Esophagus (tissue), 2 donors: Measurements from ENCODE around the gene GRPEL2. TPM values are rescaled to one million over a fixed set of nuclear protein-coding genes. Genes with fewer than 3 reads are reported as not detected.

Experiments
- H3K27ac ChIP-seq, 2 donors: one replicate each; pipeline ENCODE4 v1.5.1; 2013; ENCODE audit warnings: low read depth in 2 of 2, mild to moderate bottlenecking in 2 of 2, inconsistent platforms in 1 of 2, low read length in 1 of 2, moderate library complexity in 1 of 2
- H3K27me3 ChIP-seq, 2 donors: one replicate each; pipeline ENCODE4 v1.6.1; 2013; ENCODE audit warnings: low read length in 2 of 2, control low read depth in 1 of 2, mild to moderate bottlenecking in 1 of 2; ENCODE audit not compliant: insufficient read depth in 2 of 2, control insufficient read depth in 1 of 2
- H3K36me3 ChIP-seq, 2 donors: one replicate each; pipeline ENCODE4 v1.6.1; 2013; ENCODE audit warnings: low read length in 1 of 2; ENCODE audit not compliant: control insufficient read depth in 2 of 2, insufficient read depth in 2 of 2
- H3K4me1 ChIP-seq, 2 donors: one replicate each; pipeline ENCODE4 v1.6.1; 2013; ENCODE audit warnings: low read length in 1 of 2; ENCODE audit not compliant: control insufficient read depth in 2 of 2, insufficient read depth in 2 of 2
- H3K4me3 ChIP-seq, 2 donors: one replicate each; pipeline ENCODE4 v1.5.1; 2013; ENCODE audit warnings: low read length in 2 of 2, mild to moderate bottlenecking in 2 of 2, low read depth in 1 of 2, moderate library complexity in 1 of 2
- H3K9me3 ChIP-seq, 2 donors: one replicate each; pipeline ENCODE4 v1.6.1; 2013; ENCODE audit warnings: mild to moderate bottlenecking in 2 of 2, low read depth in 1 of 2, low read length in 1 of 2, moderate library complexity in 1 of 2; ENCODE audit not compliant: control insufficient read depth in 2 of 2, insufficient read depth in 1 of 2
- WGBS, 2 donors: extraction: QIAGEN DNeasy Blood & Tissue Kit; methylation state at CpG; one replicate each; pipeline ENCODE4 v1.1.7; 2013; 5-methylcytosine and 5-hydroxymethylcytosine counted together
- polyA plus RNA-seq, 2 donors: library from polyadenylated mRNA; stranded (reverse); fragments of 200-250 nt; gene quantifications; one replicate each; pipeline ENCODE4 v1.2.3, GENCODE V29; 2013
- donor health status: healthy with polysubstance abuse.
- donor health status: Bipolar disorder and iron deficiency.

Gene GRPEL2, protein sequence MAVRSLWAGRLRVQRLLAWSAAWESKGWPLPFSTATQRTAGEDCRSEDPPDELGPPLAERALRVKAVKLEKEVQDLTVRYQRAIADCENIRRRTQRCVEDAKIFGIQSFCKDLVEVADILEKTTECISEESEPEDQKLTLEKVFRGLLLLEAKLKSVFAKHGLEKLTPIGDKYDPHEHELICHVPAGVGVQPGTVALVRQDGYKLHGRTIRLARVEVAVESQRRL
- polyA plus RNA-seq: 10 to 100 TPM; 18.5 to 78.7 TPM

DNA sequence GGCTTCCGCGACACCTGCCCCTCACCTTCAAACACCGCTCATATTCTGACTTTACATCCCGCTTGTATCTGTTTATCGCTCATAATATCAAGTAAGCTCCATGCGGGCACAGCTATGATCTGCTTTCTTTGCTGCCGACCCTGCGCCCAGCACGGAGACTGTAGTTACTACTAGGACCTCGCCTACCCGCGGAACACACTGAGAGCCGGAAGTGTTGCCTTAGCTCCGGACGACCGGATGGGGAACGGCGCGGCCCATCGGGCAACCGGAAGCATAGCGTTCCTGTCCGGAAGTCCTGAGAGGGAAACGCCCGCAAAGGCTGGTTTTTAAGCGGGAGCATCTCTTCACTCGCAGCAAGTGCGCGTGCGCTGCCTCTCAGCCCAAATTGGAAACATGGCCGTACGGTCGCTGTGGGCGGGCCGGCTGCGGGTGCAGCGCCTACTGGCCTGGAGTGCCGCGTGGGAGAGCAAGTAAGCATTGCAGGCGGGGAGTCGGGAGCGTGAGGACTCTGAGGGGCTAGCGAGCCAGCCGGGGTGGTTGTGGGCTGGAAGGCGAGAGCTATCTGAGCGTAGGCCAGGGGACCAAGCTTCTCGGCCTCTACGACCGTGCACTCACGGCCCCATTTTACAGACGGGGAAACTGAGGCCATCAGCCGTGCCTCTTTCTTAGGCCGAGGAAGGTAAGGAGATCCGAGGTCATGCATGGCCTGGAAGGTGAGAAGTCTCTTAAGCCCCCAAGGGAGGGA, at the start of gene GRPEL2:
TSS of gene GRPEL2 (plus strand) at position 353 of the 745 bp plus-strand sequence. CDS start at position 394, 41 bp downstream.
- H3K4me3 ChIP-seq: peak within 1 kb of the TSS; percentile 77 to 91
- no peaks in the 10 kb centered on the region for H3K9me3 ChIP-seq
- peak within 1 kb of the TSS; percentile 82 to 92 for H3K27ac ChIP-seq
- peaks cover 0 to 4% of the 10 kb centered on the region in 2 donors for H3K36me3 ChIP-seq
- 1% methylated on average over 54 of the region's 54 CpGs for WGBS, 2 donors
- H3K27me3 ChIP-seq: no peaks in the 10 kb centered on the region
- no peaks in the 10 kb centered on the region for H3K4me1 ChIP-seq

DNA sequence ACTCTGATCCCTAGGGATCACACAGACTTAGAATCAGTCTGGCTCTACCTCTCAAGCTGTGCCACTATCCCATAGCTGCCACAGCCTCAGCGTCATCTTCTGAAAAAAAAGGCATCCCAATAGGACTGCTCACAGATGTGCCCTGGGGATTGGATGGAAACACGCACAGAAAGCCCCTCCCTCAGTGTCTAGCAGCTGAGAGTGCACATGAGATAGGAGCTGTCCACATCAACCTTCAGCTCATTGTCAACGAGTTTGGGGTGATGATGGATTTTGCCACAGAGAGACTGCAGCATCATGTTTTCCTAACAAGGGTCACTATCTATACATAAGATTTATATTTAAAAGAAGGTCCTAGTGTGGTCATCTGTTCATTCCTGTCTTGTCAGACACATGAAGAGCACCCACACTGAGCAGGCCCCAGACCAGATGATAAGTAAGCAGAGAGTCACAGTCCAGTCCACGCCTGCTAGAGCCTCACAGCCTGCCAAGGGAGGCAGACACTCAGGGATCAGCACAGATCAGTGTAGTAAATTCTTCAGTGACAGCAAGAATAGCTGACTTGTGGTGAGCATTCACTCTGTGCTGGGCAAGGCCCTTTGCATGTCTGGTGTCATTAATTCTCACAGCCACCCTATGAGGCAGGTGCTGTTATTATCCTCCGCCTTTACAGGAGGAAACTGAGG, 47.8 kb upstream of the GRPEL2 start:
- no peak overlapping the region for H3K4me3 ChIP-seq
- H3K4me1 ChIP-seq: peaks cover 0 to 2% of the 10 kb centered on the region in 2 donors
- WGBS, 2 donors: 80 to 82% methylated on average over 5 of the region's 5 CpGs
- H3K36me3 ChIP-seq: peaks cover 0 to 3% of the 10 kb centered on the region in 2 donors
- no peaks in the 10 kb centered on the region for H3K27me3 ChIP-seq
- no peaks in the 10 kb centered on the region for H3K9me3 ChIP-seq
- H3K27ac ChIP-seq: peak overlapping the region in 1 of 2 donors; percentile 33

DNA sequence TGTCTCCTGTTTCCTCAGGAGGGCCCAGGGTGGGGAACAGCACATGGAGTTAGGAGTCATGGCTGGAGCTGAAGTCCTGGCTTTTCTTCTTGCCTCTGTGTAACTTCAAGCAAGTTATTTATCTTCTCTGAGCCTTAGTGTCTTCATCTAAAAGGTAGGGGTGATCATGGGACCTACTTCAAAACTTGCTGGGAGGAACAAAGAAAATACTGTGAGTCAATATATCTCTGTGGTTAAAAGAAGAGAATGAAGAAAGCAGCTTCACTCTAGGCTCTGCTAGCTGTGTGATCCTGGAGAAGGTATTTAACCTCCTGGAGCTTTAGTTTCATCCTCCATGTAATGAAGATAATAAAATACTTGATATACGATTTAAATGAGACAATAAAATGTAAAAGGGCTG, 47.1 kb upstream of the GRPEL2 start:
- Histone ChIP-seq H3K36me3 (peaks cover 0 to 3% of the 10 kb centered on the region in 2 donors), H3K9me3 (no peaks in the 10 kb centered on the region), H3K4me3 (no peak overlapping the region), H3K27me3 (no peaks in the 10 kb centered on the region), H3K4me1 (peaks cover 0 to 2% of the 10 kb centered on the region in 2 donors), H3K27ac (peak overlapping the region in 1 of 2 donors; percentile 33)
- WGBS, 2 donors: 53 to 72% methylated on average over 1 of the region's 1 CpG

DNA sequence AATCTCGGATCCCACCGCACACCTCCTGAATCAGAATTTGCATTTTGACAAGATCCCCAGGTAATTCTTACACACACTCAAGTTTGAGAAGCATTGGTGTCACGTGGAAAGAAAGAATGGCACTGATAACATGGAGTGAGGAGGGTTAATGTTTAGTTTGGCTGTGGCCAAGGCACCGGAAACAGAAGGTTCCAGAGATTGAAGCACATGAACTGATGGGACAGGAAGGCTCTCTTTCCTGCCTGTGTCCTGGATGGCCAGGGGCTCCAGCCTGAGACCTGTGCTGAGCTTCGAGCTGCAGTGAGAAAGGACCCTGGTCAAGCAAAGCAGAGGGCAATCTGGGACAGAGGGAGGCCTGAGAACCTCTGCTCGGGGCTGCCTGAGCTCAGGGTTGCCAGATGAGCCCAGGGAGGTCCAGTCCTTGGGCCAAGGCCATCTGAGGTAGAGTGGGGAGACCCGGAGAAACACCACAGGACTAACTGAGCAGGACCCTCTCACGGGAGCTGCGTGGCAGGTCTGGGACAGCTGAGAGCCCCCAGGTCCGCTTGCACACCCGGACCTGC, 46.4 kb upstream of the GRPEL2 start:
- Histone ChIP-seq H3K4me3 (no peak overlapping the region), H3K36me3 (peaks cover 0 to 3% of the 10 kb centered on the region in 2 donors), H3K27me3 (no peaks in the 10 kb centered on the region), H3K4me1 (peaks cover 0 to 2% of the 10 kb centered on the region in 2 donors), H3K27ac (peak overlapping the region in 1 of 2 donors; percentile 6), H3K9me3 (no peaks in the 10 kb centered on the region)
- 55 to 73% methylated on average over 11 of the region's 11 CpGs for WGBS, 2 donors

DNA sequence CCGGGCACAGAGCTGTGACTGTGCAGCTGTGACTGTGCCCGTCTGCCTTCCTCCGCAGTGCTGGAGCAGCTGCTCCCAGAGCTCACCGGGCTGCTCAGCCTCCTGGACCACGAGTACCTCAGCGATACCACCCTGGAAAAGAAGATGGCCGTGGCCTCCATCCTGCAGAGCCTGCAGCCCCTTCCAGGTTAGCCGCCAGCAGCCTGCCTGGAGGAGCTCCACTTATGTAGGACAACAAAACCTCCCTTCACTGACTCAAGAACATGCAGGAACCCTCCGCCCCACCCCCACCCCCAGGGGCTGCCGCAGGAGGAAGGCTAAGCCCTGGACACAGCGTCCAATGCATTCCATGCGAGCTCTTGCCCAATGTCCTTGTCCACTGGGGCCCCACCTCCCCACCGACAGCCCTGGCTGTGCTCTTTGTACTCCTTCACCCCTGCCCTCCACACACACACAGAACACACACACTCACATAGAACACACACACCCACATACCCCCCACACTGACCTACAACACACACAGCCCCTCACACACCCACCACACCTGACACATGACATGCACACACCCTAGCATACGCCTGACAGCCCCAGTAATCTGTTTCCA, 45.7 kb upstream of the GRPEL2 start:
- Histone ChIP-seq H3K27ac (peak overlapping the region in 1 of 2 donors; percentile 6), H3K9me3 (no peaks in the 10 kb centered on the region), H3K27me3 (no peaks in the 10 kb centered on the region), H3K4me3 (no peak overlapping the region), H3K4me1 (peaks cover 0 to 5% of the 10 kb centered on the region in 2 donors), H3K36me3 (peaks cover 0 to 3% of the 10 kb centered on the region in 2 donors)
- WGBS, 2 donors: 68 to 75% methylated on average over 13 to 14 of the region's 14 CpGs

DNA sequence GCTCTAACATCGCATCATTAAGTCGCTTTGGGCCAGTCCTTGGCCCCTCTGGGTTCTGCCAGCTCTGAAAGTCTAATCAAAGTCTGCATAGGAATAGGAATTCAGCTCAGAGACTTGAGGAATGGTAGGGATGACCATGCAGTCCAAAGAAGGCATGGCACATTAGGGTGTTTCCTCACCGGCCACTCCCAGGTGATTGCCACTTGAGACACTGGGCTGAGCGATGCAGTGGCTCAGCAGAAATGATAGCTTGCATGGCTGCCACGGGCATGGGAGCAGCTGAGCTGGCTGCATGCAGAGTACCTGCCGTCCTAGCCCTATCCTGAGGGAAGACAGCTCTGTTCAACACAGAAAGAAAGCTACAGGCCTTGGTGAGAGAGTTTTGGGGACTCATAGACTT, 44.9 kb upstream of the GRPEL2 start:
- Histone ChIP-seq H3K4me1 (peaks cover 0 to 3% of the 10 kb centered on the region in 2 donors), H3K9me3 (no peaks in the 10 kb centered on the region), H3K4me3 (no peak overlapping the region), H3K27me3 (no peaks in the 10 kb centered on the region), H3K27ac (no peak overlapping the region), H3K36me3 (peaks cover 0 to 3% of the 10 kb centered on the region in 2 donors)
- WGBS, 2 donors: 85 to 88% methylated on average over 6 of the region's 6 CpGs

DNA sequence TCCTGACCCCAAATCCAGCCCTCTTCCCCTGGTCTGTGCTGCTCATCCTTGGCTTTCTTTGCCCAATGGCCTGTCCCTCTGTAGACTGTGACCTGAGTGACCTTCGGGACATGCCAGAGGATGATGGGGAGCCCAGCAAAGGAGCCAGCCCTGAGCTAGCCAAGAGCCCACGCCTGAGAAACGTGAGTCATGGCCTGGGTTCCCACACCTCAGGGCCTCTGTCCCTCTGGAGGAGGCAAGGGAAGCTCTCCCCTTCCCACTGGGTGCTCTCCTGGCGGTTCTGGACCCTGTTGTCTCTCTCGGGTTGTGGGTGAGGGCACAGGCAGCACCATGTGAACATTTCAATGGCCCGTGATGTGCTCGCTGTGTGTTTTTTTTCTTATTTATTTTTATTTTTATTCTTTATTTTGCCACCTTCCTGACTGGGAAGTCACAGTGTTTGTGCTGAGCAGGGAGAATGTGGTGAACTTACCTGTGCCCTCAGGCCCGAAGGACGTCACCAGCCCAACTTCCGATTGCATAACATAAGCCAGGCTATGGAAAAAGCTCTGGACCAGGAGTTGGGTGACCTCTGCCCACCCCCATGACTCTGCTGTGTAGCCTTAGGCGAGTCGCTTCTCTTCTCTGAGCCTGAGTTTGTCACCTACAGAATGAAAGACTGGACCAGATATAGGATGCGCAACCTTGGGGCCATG, 44.1 kb upstream of the GRPEL2 start:
- peaks cover 0 to 3% of the 10 kb centered on the region in 2 donors for H3K36me3 ChIP-seq
- no peak overlapping the region for H3K4me3 ChIP-seq
- no peaks in the 10 kb centered on the region for H3K27me3 ChIP-seq
- WGBS, 2 donors: 89 to 91% methylated on average over 13 of the region's 13 CpGs
- H3K27ac ChIP-seq: no peak overlapping the region
- no peaks in the 10 kb centered on the region for H3K9me3 ChIP-seq
- H3K4me1 ChIP-seq: peaks cover 0 to 3% of the 10 kb centered on the region in 2 donors

DNA sequence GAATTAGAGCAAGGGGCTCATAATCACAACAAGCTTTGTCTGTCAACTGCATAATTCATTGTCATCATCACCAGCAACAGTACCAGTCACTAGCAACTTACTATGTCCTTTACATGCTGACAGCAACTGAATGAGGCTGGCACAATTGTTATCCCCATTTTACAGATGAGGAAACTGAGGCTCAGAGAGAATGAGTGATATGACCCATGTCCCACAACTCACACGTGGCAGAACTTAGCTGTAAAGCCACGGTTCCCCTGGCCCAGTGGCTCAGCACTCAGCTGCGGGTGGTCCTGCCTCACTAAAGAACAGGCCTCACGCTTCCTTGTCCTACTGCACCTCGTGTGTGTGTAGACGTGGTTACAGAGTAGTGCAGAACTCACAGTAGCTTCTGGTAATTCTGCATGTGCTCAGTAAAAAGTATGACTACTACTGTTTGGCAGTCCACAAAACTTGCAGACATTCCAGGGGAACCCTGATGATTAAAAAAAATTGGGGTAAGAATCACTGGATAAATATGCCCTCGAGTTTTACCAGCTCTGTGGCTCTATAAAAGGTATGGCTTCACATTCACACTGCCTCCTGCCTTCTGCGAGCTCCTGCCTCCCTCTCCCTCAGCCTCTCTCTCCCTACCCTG, 43.4 kb upstream of the GRPEL2 start:
- H3K4me1 ChIP-seq: peaks cover 0 to 3% of the 10 kb centered on the region in 2 donors
- H3K27ac ChIP-seq: no peak overlapping the region
- 75 to 82% methylated on average over 8 of the region's 8 CpGs for WGBS, 2 donors

More for the DNA sequence above, 43.4 kb upstream of the GRPEL2 start:
- H3K4me3 ChIP-seq: no peak overlapping the region
- no peaks in the 10 kb centered on the region for H3K27me3 ChIP-seq
- no peaks in the 10 kb centered on the region for H3K9me3 ChIP-seq
- peaks cover 0 to 3% of the 10 kb centered on the region in 2 donors for H3K36me3 ChIP-seq
